Measurements from ENCODE around the gene CDH12.

Gene CDH12

GRCh38 chr5:21862986-21863385 is 990.2 kb downstream of the CDH12 start:
- no peak overlapping the region for H3K4me3 ChIP-seq (replicated peaks; ENCODE audit: insufficient read depth, low read length)
- no peak overlapping the region for H3K27ac ChIP-seq (replicated peaks)
- no peaks in the 10 kb centered on the region for H3K27me3 ChIP-seq (ENCODE audit: insufficient read depth, poor library complexity, severe bottlenecking)
- TF ChIP-seq CTCF (IDR thresholded peaks at IDR 0.05; ENCODE audit: insufficient read depth, low read length) (no peak), POLR2AphosphoS5 (IDR thresholded peaks at IDR 0.05; ENCODE audit: low read depth) (no peak), SPI1 (IDR thresholded peaks at IDR 0.05; ENCODE audit: borderline replicate concordance, low read depth) (no peak), GABPA (IDR thresholded peaks at IDR 0.05; ENCODE audit: low read depth) (no peak), REST (IDR thresholded peaks at IDR 0.05; ENCODE audit: insufficient replicate concordance, low read depth) (no peak)
- no peak for DNase-seq (ENCODE audit: low read depth in 1 of 2, low spot score in 1 of 2)

GRCh38 chr5:21858441-21858840 is 994.7 kb downstream of the CDH12 start:
- TF ChIP-seq POLR2AphosphoS5 (IDR thresholded peaks at IDR 0.05; ENCODE audit: low read depth) (no peak), REST (IDR thresholded peaks at IDR 0.05; ENCODE audit: insufficient replicate concordance, low read depth) (peak; percentile 67)
- Histone ChIP-seq H3K27me3 (ENCODE audit: insufficient read depth, poor library complexity, severe bottlenecking) (no peaks in the 10 kb centered on the region), H3K4me3 (replicated peaks; ENCODE audit: insufficient read depth, low read length) (no peak overlapping the region), H3K27ac (replicated peaks) (no peak overlapping the region)
- DNase-seq (ENCODE audit: low read depth in 1 of 2, low spot score in 1 of 2), result no peak

- Histone ChIP-seq H3K27me3 (ENCODE audit: insufficient read depth, poor library complexity, severe bottlenecking) (no peaks in the 10 kb centered on the region), H3K27ac (replicated peaks) (no peak overlapping the region), H3K4me3 (replicated peaks; ENCODE audit: insufficient read depth, low read length) (no peak overlapping the region)
- no peak for DNase-seq (ENCODE audit: low read depth in 1 of 2, low spot score in 1 of 2)
- no peak for TF ChIP-seq GABPA (IDR thresholded peaks at IDR 0.05; ENCODE audit: low read depth)
- TF ChIP-seq POLR2AphosphoS5 (IDR thresholded peaks at IDR 0.05; ENCODE audit: low read depth), result no peak
- no peak for TF ChIP-seq SPI1 (IDR thresholded peaks at IDR 0.05; ENCODE audit: borderline replicate concordance, low read depth)
- TF ChIP-seq REST (IDR thresholded peaks at IDR 0.05; ENCODE audit: insufficient replicate concordance, low read depth), result no peak
- no peak for TF ChIP-seq CTCF (IDR thresholded peaks at IDR 0.05; ENCODE audit: insufficient read depth, low read length)
Observed at GRCh38 chr5:21856987-21857386, 996.2 kb downstream of the CDH12 start.

GRCh38 chr5:21847300-21847699 is 1005.8 kb downstream of the CDH12 start:
- Histone ChIP-seq H3K27me3 (ENCODE audit: insufficient read depth, poor library complexity, severe bottlenecking) (no peaks in the 10 kb centered on the region), H3K4me3 (replicated peaks; ENCODE audit: insufficient read depth, low read length) (no peak overlapping the region), H3K27ac (replicated peaks) (no peak overlapping the region)
- DNase-seq (ENCODE audit: low read depth in 1 of 2, low spot score in 1 of 2), result no peak
- no peak for TF ChIP-seq GABPA (IDR thresholded peaks at IDR 0.05; ENCODE audit: low read depth)
